MCF 10A (cell line): ENCODE results near the gene FERD3L. TPM values are rescaled to one million over a fixed set of nuclear protein-coding genes. Genes with fewer than 3 reads are reported as not detected.

Experiments used
- BruUV-seq: library from RNA; stranded (reverse); fragments of 400-500 nt; replicated peaks from 2 replicates; lab custom pipeline; 2021; lab: Mats Ljungman, UMichigan
- CTCF ChIA-PET: fragments of 300-600 bp; sonication (Branson Sonifier 250); formaldehyde crosslinking; extraction: SDS; loops from one replicate; lab custom pipeline; 2021; ENCODE audit warnings: antibody characterized with exemption, inconsistent platforms; lab: Yijun Ruan, JAX
- POLR2A ChIA-PET: fragments of 300-600, 350-650 bp; sonication (Branson Sonifier 250); formaldehyde crosslinking; extraction: SDS; loops from one replicate; lab custom pipeline; 2020; ENCODE audit warnings: antibody characterized with exemption, inconsistent platforms; lab: Yijun Ruan, JAX
- DNase-seq: peaks from one replicate; pipeline ENCODE4 v3.0.0-alpha.2; 2018; ENCODE audit not compliant: unreplicated experiment
- H3K27ac Mint-ChIP-seq: one replicate; pipeline ENCODE4 v1.8.0; 2022; ENCODE audit warnings: mild to moderate bottlenecking, low read depth, mixed read lengths; ENCODE audit not compliant: unreplicated experiment
- H3K27me3 Mint-ChIP-seq: one replicate; pipeline ENCODE4 v1.8.0; 2022; ENCODE audit warnings: mixed read lengths; ENCODE audit not compliant: insufficient read depth, unreplicated experiment
- H3K36me3 Mint-ChIP-seq: one replicate; pipeline ENCODE4 v1.8.0; 2022; ENCODE audit warnings: mild to moderate bottlenecking, moderate library complexity, mixed read lengths; ENCODE audit not compliant: insufficient read depth, unreplicated experiment
- H3K4me1 Mint-ChIP-seq: one replicate; pipeline ENCODE4 v1.8.0; 2022; ENCODE audit warnings: mixed read lengths; ENCODE audit not compliant: insufficient read depth, unreplicated experiment
- H3K4me3 Mint-ChIP-seq: one replicate; pipeline ENCODE4 v1.8.0; 2022; ENCODE audit warnings: mild to moderate bottlenecking, moderate library complexity, mixed read lengths; ENCODE audit not compliant: unreplicated experiment
- H3K9me3 Mint-ChIP-seq: one replicate; pipeline ENCODE4 v1.8.0; 2022; ENCODE audit warnings: mixed read lengths; ENCODE audit not compliant: unreplicated experiment
- intact Hi-C: fragments of 100-400 bp; cut with micrococcal nuclease; formaldehyde crosslinking; loops from 2 replicates; pipeline ENCODE4 v1.14.1; 2022
- total RNA-seq: library from RNA; stranded (reverse); gene quantifications from 2 replicates; pipeline ENCODE4 v1.2.3, GENCODE V29; 2022
- TF ChIP-seq, protein P1 (sequence below): fragments of 200-600 bp; IDR thresholded peaks from one replicate; pipeline ENCODE4 v1.8.0; 2022; ENCODE audit warnings: antibody characterized with exemption, mild to moderate bottlenecking; ENCODE audit not compliant: unreplicated experiment

Gene FERD3L
- total RNA-seq, 1 experiment from 2014 or later: not detected

DNA sequence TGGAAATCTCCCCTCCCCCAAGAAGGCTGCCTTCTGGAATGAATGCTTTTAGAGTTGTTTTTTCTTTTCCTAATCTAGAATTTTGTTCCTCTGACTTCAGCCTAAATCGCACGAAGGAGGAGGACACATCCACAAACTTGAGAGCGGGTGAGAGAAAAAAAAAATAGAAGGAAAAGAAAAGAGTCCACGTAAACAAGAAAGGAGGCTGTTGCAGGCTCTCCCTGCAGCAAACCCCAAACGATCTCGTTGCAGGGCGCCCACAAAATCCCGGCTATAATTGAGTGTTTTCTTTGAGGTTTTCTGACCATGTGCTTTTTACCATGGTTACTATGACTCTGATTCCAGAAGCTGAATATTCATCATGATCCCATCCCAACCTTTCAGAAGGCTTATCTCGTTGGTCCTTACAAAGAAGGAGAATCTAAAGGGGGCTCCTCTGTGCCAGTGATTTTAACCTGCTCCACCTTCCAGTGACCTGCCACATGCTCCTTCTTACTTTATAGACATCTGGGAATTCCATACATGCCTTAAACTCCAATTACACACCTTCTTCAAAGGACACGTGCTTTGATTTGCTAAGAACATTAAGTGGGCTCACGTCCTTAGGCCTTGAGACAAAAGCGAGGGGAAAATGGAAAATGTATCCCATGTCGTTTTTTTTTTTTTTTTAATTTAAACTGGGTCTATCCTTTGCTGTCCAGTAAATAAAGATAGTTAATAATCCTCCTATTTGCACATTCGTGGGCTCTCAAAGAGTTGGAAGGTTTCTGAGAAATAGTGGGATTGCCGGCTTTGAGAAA is 33.5 kb downstream of the FERD3L start:
- POLR2A ChIA-PET: no interaction called here
- Mint-ChIP-seq H3K27me3 (no peaks in the 10 kb centered on the region), H3K4me1 (peaks cover 6% of the 10 kb centered on the region), H3K4me3 (no peak overlapping the region), H3K27ac (no peak overlapping the region), H3K36me3 (peaks cover 52% of the 10 kb centered on the region), H3K9me3 (peaks cover 7% of the 10 kb centered on the region)
- TF ChIP-seq, protein P1, sequence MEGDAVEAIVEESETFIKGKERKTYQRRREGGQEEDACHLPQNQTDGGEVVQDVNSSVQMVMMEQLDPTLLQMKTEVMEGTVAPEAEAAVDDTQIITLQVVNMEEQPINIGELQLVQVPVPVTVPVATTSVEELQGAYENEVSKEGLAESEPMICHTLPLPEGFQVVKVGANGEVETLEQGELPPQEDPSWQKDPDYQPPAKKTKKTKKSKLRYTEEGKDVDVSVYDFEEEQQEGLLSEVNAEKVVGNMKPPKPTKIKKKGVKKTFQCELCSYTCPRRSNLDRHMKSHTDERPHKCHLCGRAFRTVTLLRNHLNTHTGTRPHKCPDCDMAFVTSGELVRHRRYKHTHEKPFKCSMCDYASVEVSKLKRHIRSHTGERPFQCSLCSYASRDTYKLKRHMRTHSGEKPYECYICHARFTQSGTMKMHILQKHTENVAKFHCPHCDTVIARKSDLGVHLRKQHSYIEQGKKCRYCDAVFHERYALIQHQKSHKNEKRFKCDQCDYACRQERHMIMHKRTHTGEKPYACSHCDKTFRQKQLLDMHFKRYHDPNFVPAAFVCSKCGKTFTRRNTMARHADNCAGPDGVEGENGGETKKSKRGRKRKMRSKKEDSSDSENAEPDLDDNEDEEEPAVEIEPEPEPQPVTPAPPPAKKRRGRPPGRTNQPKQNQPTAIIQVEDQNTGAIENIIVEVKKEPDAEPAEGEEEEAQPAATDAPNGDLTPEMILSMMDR: no peak
- CTCF ChIA-PET: no interaction called here
- no peak for DNase-seq
- intact Hi-C loops: loop anchor here (10.0 kb wide), 1 partner anchor 357 kb away; no protein-coding TSS in a partner anchor
- no TSS peak for BruUV-seq

GRCh38 chr7:19110776-19111175 is 34.4 kb downstream of the FERD3L start:
- BruUV-seq: no TSS peak
- Mint-ChIP-seq H3K27ac (no peak overlapping the region), H3K36me3 (peaks cover 52% of the 10 kb centered on the region), H3K9me3 (peaks cover 7% of the 10 kb centered on the region), H3K27me3 (no peaks in the 10 kb centered on the region), H3K4me1 (peaks cover 6% of the 10 kb centered on the region), H3K4me3 (no peak overlapping the region)
- no peak for DNase-seq
- TF ChIP-seq, protein P1: no peak
- ChIA-PET CTCF (no interaction called here), POLR2A (interaction anchor here (0.6 kb wide), 1 partner anchor 1598 kb away, joined by 3 read pairs; no protein-coding TSS in a partner anchor)
- intact Hi-C loops: loop anchor here (10.0 kb wide), 1 partner anchor 356 kb away; no protein-coding TSS in a partner anchor

GRCh38 chr7:19110026-19110730 is 35.0 kb downstream of the FERD3L start:
- Mint-ChIP-seq H3K9me3 (peaks cover 7% of the 10 kb centered on the region), H3K36me3 (peaks cover 52% of the 10 kb centered on the region), H3K4me1 (peaks cover 6% of the 10 kb centered on the region), H3K4me3 (no peak overlapping the region), H3K27me3 (no peaks in the 10 kb centered on the region), H3K27ac (no peak overlapping the region)
- TF ChIP-seq, protein P1: no peak
- intact Hi-C loops: loop anchor here (10.0 kb wide), 1 partner anchor 355 kb away; no protein-coding TSS in a partner anchor
- POLR2A ChIA-PET: interaction anchor here (0.6 to 1.3 kb wide), 3 partner anchors 436 to 1597 kb away, joined by 3 read pairs; no protein-coding TSS in a partner anchor
- no TSS peak for BruUV-seq
- CTCF ChIA-PET: interaction anchor here (1.4 kb wide), 1 partner anchor 417 kb away, joined by 4 read pairs; no protein-coding TSS in a partner anchor
- DNase-seq: no peak
